Fibroblast of skin of left biceps (primary cell): Measurements from ENCODE around the gene OR8B4.
"Not testable (repeated sequence)": the region's sequence is repeated elsewhere in the genome, so short reads cannot be mapped to it uniquely, and the experiment has no call there.

Experiments
- DNase-seq, 2 experiments: peaks; one replicate each; pipeline ENCODE4 v3.0.0-alpha.2; 2013; ENCODE audit warnings: low read depth in 2 of 2

Gene OR8B4

GRCh38 chr11:124409906-124410305, 14.8 kb downstream of the OR8B4 start:
- DNase-seq = no peak

- no peak for DNase-seq
Measured at GRCh38 chr11:124405581-124405980, 19.1 kb downstream of the OR8B4 start.

GRCh38 chr11:124403186-124403585, 21.5 kb downstream of the OR8B4 start:
- not testable (repeated sequence) for DNase-seq

- DNase-seq = peak; percentile 36 to 48
Measured at GRCh38 chr11:124402326-124402922, 22.2 kb downstream of the OR8B4 start.

- DNase-seq = no peak
Measured at GRCh38 chr11:124398924-124399323, 25.7 kb downstream of the OR8B4 start, which contains the start of gene OR8B3. Gene OR8B3 (minus strand): TSS chr11:124399024. CDS start chr11:124397351, 1,673 bp downstream.

- not testable (repeated sequence) for DNase-seq
Measured at GRCh38 chr11:124396847-124397246, 27.8 kb downstream of the OR8B4 start.

- DNase-seq = no peak
Measured at GRCh38 chr11:124394408-124394807, 30.3 kb downstream of the OR8B4 start.

GRCh38 chr11:124384399-124384798, 40.3 kb downstream of the OR8B4 start, which contains the start of gene OR8B2:
Gene OR8B2 (minus strand): TSS chr11:124384499. CDS start chr11:124383343, 1,156 bp downstream.
- DNase-seq = no peak

GRCh38 chr11:124382857-124383256, 41.8 kb downstream of the OR8B4 start:
- DNase-seq = not testable (repeated sequence)

- DNase-seq = no peak
Measured at GRCh38 chr11:124380585-124380984, 44.1 kb downstream of the OR8B4 start.

- DNase-seq = no peak
Measured at GRCh38 chr11:124376280-124376679, 48.4 kb downstream of the OR8B4 start.
